Fibroblast of skin of back (primary cell): ENCODE measurements around the gene EXOC6B.
A peak's percentile ranks its signal among the peaks of the same experiment; 100 is the strongest.

ENCODE experiments used
- DNase-seq: peaks from one replicate; pipeline ENCODE4 v3.0.0-alpha.2; 2013

Gene EXOC6B

DNA sequence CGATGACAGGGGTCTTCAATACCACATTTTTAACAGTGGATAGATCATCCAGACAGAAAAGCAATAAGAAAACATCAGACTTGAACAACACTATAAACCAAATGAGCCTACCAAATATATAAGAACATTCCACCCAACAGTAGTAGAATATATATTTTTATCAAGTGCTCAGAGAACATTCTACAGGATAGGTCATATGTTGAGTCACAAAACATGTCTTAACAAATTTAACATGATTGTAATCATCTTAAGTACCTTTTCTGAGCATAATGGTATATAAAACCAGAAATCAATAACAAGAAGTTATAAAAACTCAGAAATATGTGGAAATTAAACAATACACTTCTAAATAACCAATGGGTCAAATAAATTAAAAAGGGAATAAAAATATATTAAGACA is 484.2 kb downstream of the EXOC6B start:
- no peak for DNase-seq

- no peak for DNase-seq
Measured at GRCh38 chr2:72340665-72341064, 485.2 kb downstream of the EXOC6B start.

GRCh38 chr2:72338076-72338475 is 487.8 kb downstream of the EXOC6B start:
- no peak for DNase-seq

- DNase-seq = no peak
Measured at GRCh38 chr2:72332720-72333119, 493.1 kb downstream of the EXOC6B start.

DNA sequence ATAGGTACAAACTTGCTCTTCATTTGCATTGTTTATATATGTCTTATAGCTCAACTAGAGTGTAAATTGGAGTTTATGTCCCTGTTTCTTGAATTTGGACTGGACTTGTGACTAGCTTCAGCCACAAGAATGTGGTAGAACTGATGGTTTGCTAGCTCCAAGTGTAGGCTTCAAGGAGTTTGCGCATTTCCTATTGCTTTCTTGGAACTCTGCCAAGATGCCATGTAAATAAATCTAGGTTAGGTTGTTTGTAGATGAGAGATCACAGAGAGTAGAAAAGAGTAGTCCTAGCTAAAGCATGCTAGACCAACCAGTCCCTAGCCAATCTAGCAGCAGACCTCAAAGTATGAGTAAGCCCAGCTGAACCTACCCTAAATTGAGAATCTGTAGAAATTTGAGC is 495.2 kb downstream of the EXOC6B start:
- no peak for DNase-seq

GRCh38 chr2:72326759-72327158 is 499.1 kb downstream of the EXOC6B start:
- no peak for DNase-seq

GRCh38 chr2:72325592-72326422 is 500.0 kb downstream of the EXOC6B start:
- DNase-seq = peak; percentile 12

DNA sequence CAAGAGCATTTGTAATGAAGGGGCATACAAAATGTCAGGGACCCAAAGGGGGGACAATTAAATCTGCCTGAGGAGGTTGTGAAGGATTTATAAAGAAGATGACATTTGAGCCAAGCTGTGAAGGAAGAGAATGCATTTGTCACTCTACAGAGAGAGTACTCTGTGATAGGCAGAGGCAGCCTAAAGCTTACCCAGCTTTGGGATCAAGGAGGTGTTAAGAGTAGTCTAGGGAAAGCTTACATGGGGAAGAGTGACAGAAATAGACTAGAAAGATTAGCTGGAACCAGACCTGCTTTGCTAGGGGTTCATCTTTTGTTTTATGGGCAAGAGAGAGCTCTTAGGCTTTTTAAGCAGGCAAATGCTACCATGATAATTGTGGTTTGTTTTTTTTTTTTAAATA is 509.1 kb downstream of the EXOC6B start:
- no peak for DNase-seq

GRCh38 chr2:72300147-72300684 is 525.6 kb downstream of the EXOC6B start:
- DNase-seq = no peak

DNA sequence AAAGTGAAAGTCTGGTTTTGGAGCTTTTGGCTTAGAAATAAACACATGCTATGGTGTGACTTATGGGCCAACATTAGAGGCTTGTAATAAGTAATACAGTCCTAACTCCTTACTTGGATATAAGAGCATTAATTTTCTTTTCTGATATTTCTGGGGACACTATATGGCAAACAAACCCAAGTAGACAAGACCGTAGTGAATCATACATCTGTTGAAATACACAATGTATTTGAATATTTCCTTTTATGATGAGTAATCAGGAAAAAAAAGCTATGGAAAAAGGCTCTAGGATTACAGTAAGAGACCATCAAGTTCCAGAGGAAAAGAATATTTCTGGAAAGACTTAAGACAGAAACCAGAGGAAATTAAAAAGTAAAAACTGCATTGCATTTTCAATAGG is 532.2 kb downstream of the EXOC6B start:
- peak; percentile 44 for DNase-seq

DNA sequence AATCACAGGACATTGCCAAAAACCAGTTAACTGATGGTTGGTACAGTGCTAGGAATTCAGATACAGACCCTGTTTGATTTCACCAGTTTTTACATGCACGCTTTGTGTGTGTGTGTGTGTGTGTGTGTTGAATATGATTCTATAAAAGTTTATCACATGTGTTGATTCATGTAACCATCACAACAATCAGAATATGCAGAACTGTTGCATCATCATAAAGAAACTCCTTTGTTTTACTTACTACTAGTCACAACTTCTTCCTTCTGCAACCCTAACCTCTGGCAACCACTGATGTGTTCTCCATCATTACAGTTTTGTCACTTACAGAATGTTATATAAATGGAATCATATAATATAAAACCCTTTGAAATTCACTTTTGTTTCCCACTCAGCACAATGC is 533.4 kb downstream of the EXOC6B start:
- no peak for DNase-seq

DNA sequence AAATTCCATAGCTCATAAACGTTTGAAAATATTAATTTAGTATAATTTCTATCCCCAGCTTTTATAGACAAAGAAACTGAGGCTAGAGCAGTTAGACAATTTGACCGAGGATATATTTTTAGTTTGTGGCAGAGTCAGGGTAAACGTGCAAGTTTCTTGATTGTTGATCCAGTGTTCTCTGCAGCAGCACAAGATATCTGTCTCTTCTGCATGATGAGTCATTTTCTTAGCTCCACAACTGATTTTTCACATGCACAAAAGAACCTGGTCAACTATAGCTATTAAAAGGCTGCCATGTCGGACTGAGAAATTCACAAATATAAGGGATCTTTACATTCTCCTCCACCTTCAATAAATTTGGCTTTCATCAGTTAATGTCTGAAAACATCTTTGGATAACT is 534.8 kb downstream of the EXOC6B start:
- peak; percentile 21 for DNase-seq

GRCh38 chr2:72289736-72290135 is 536.1 kb downstream of the EXOC6B start:
- DNase-seq = no peak

DNA sequence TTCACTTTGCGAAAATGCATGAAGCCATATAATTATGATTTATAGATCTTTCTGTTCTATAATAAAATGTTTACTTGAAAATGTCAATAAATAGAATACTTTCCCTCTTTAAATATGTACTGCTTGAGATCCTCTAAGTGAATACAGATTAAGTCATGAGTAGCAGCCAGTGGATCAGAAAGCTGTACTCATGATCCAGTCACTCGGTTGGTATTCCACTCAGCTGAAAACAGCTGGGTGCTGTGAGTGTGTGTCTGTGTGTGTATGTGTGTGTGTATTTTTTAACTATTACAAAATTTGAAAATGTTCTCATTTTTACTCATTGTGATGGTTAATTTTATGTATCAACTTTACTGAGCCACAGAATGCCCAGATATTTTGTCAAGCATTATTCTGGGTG is 536.5 kb downstream of the EXOC6B start:
- peak; percentile 56 for DNase-seq

GRCh38 chr2:72278046-72278445 is 547.8 kb downstream of the EXOC6B start:
- DNase-seq = peak; percentile 75

DNA sequence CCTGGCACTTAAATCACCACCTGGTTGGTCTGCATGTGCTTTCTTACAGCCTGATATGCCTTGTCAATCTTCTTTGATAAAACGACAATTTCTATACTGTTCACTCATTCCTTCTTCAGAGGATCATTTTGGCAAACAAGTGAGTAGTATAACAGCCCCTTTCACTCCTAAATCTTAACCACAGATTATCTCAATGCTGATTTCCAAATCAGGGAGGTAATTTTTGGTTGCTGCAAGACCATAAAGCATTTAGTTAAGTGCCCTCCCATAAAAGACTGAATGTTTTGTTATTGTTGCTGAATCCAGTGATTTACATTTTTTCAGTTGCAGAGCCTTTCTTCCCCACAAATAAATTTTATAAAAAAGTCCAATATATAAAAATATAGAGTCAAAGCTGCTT is 549.0 kb downstream of the EXOC6B start:
- no peak for DNase-seq

DNA sequence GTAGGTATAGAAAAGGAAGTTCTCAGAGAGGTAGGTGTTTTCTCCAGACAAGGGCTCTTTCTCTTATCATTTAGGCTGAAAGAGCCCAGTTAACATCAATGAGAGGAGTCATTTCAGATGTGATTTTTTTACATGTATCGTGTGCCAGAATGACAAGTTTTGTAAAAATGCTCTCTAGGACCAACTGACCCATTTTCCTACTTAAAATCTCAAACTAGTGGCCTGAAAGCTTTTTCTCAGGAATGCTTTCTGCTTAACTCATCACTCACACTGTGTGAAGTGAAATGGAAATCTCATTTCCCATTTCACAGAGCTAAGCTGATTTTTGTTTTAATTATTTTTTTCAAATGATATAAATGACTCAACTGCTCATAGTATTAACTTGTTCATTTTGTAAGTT is 549.5 kb downstream of the EXOC6B start:
- peak; percentile 40 for DNase-seq

GRCh38 chr2:72275084-72275483 is 550.7 kb downstream of the EXOC6B start:
- no peak for DNase-seq

GRCh38 chr2:72274380-72274797 is 551.4 kb downstream of the EXOC6B start:
- DNase-seq = no peak

- no peak for DNase-seq
Measured at GRCh38 chr2:72273384-72273783, 552.4 kb downstream of the EXOC6B start.

- no peak for DNase-seq
Measured at GRCh38 chr2:72271766-72272641, 553.8 kb downstream of the EXOC6B start.

DNA sequence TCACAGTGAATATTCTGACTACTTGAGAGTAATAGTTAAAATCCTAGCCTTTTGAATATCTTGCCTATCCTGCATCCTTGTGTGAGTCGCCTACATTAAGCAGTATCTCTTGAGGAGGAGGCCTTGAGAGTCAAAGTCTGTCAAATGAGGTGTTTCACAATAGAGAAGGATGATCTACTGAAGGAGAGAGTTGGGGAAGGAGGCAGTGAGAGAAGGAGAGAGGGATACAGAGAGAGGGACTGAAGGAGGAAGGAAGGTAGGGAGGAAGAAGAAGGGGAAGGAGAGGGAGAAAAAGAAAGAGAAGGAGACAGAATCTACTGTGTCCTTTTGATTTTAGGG is 554.6 kb downstream of the EXOC6B start:
- DNase-seq = no peak

DNA sequence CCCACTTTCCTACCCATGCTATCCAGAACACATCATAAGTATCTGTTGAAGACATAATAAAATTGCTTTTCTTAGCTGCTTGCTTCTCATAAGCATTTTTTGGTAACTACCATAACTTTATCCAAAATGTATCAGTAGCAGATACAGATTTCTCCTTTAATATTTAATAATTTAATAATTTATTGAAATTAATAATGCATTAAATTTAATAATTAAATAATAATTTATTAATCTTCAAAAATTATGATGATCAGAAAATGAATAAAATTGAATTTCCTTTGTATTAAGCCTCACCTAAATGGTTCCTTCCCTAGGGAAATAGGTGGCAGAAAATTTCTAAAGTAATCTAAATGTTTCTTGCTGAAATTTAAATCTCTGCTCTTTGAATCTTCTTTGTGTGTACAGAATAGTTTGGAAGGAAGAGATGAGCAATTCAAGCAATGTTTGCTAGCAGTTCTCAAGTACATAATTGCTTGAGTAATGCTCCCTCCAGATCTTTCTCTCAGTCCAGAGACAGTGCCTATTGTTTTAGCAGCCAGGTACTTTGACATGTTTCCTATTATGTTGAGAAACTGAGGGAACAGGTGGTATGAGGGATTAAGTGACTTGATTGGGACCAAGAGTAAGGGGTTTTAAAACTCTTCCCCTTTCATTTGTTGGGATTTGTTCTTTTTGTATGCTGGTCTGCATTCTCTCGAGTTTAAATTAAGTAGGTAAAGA is 555.1 kb downstream of the EXOC6B start:
- no peak for DNase-seq
